Measurements from ENCODE around the gene EMCN.
"Not testable (repeated sequence)": the region's sequence is repeated elsewhere in the genome, so short reads cannot be mapped to it uniquely, and the experiment has no call there.

EMCN gene

DNA sequence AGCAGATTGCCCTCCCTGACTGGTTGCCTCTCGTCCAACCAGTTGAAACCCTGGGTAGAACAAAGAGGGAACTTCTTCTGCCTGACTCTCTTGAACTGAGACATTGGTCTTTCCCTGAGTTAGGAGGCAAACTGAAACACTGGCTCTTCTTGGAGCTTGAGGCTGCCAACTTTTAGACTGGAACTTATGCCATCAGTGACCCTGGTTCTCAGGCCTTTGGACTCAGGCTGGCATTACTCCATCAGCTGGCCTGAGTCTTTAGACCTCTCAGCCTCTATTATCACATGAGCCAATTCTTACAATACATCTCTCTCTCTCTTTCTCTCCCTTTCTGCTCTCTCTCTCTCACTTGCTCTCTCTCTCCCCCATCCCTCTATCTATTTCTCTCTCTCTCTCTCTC is 86.4 kb downstream of the EMCN start:
- Mint-ChIP-seq H3K9me3 (no peaks in the 10 kb centered on the region), H3K4me3 (no peak overlapping the region), H3K27me3 (no peaks in the 10 kb centered on the region), H3K27ac (no peak overlapping the region), H3K4me1 (no peaks in the 10 kb centered on the region), H3K36me3 (no peaks in the 10 kb centered on the region)
- ATAC-seq = no peak

DNA sequence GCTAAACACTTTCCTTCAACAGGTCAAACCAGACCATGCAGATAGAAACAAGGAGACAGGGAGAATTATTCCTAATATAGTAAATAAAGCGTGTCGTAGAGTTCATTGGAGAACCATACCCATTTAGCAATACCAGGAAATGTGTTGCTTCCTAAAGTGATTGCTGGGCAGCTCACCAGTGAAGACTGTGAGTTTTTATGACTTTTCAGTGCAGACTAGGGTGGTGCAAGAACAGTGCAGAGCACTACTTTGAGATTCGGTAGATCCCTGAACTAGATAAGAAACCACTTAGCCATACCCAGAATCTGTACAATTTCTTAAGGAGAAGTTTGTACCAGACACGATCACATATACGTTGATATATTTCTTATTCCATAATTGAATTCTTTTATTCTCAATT is 87.4 kb downstream of the EMCN start:
- Mint-ChIP-seq H3K27ac (no peak overlapping the region), H3K4me1 (no peaks in the 10 kb centered on the region)
- no peak for ATAC-seq

DNA sequence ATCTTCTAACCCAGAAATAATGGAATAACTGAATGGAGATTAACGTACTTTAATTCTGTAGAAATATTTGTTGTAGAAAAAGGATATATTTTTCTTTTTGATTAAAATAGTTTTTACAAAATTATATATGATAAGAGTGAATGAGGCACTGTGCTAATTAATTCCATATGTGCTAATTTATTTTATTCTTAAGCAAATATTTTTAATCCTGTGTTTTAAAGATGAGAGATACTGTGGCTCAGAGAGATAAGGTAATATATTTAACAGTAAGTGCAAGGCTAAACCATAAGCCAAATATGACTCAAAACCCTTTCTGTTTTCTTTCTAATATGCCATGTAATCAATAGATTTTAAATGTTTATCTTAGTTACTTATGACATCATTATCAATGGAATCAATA is 88.2 kb downstream of the EMCN start:
- no peaks in the 10 kb centered on the region for H3K4me1 Mint-ChIP-seq
- no peak overlapping the region for H3K27ac Mint-ChIP-seq
- H3K9me3 Mint-ChIP-seq = no peaks in the 10 kb centered on the region
- H3K36me3 Mint-ChIP-seq = no peaks in the 10 kb centered on the region
- H3K4me3 Mint-ChIP-seq = no peak overlapping the region
- no peaks in the 10 kb centered on the region for H3K27me3 Mint-ChIP-seq
- ATAC-seq = no peak

More for the DNA sequence above, 87.4 kb downstream of the EMCN start:
- Mint-ChIP-seq H3K27me3 (no peaks in the 10 kb centered on the region), H3K36me3 (no peaks in the 10 kb centered on the region), H3K9me3 (no peaks in the 10 kb centered on the region), H3K4me3 (no peak overlapping the region)

DNA sequence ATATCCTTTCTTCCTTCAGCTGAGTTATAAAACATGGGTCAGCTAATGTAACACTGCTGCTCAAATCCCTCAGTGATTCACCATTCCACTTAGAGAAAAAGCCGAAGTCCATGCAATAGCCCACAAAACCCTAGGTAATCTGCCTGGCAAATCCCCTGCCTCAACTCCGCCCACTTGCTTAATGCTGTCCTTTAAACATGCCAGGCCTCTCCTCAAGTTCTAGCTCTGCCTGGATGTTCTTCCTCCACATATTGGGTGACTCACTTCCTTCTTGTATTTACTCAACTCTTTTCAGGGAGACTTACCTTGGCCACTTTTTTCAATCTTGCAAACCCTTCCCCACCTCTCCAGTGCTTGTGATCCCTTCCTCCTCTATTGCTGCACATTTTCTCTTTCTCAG is 89.8 kb downstream of the EMCN start:
- no peak overlapping the region for H3K27ac Mint-ChIP-seq
- no peaks in the 10 kb centered on the region for H3K27me3 Mint-ChIP-seq
- H3K4me1 Mint-ChIP-seq = no peaks in the 10 kb centered on the region
- ATAC-seq = no peak
- H3K36me3 Mint-ChIP-seq = no peaks in the 10 kb centered on the region
- H3K9me3 Mint-ChIP-seq = no peaks in the 10 kb centered on the region
- no peak overlapping the region for H3K4me3 Mint-ChIP-seq

DNA sequence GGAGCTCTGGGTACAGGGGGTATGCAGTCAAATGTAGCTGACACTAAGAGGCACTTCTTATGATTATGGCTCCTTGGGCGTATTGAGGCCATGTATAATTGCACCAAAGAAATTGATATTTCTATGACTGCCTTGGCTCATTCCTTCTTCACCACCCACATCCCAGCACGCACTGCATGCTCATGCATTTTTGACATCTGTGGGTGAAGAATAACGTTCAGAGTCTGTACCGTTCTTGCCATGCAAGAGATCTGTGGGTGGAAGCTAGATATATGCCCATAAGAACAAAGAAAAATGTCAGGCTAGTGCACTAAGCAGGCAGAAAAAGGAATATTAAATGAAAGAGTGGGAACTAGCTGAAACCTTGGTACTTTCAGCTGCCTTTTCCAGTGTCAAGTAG is 93.4 kb downstream of the EMCN start:
- ATAC-seq = no peak
- Mint-ChIP-seq H3K36me3 (no peaks in the 10 kb centered on the region), H3K4me1 (no peaks in the 10 kb centered on the region), H3K9me3 (no peaks in the 10 kb centered on the region), H3K4me3 (no peak overlapping the region), H3K27me3 (no peaks in the 10 kb centered on the region), H3K27ac (no peak overlapping the region)

DNA sequence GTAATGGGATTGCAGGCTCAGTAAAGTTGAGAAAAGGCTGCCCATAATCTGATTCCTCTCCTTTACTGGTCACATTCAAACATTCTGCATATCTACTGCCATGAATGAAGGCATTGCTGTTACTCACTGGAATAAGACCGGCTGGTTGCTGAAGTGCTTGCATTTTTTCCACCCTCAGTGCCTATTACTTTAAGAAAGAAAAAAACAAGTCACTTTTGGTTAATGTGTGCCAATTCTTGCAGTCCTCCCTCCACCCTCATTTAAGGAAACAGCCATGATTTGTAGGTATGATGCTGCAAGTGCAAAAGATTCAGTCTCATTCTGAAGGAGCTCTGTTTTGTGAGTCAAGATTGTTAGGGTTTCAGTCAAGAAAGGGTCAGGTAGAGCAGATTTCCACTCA is 94.9 kb downstream of the EMCN start:
- peaks cover 11% of the 10 kb centered on the region for H3K27me3 Mint-ChIP-seq
- no peaks in the 10 kb centered on the region for H3K36me3 Mint-ChIP-seq
- no peaks in the 10 kb centered on the region for H3K9me3 Mint-ChIP-seq
- H3K4me1 Mint-ChIP-seq = no peaks in the 10 kb centered on the region
- H3K4me3 Mint-ChIP-seq = no peak overlapping the region
- no peak for ATAC-seq
- no peak overlapping the region for H3K27ac Mint-ChIP-seq

DNA sequence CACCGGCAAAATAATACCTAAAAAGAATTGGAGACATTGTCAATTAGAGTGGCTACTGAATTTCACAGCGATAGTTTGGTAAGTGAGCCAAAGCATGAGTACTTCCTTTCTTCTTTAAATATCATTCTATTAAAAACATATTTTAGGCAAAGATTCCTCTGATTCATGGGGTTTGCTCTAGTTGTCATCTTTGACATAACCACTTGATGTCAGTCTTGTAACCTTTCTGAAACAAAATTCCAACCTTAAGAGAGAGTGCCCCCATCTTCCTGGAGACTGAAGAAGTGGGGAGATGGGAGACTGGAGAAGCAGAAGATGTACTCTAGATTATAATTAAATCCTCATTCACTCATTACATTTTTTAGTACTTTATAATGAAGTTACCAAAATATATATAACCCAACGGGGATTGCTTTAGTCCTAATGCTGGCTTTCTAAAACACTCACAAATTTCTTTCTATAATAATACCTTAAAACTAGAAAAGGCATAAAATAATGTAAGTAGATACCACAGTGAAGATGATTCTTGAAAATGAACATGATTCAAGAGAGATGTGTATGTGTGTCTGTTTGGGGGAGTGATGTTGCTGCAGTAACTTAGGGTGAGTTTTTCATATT is 96.4 kb downstream of the EMCN start:
- H3K4me1 Mint-ChIP-seq = no peaks in the 10 kb centered on the region
- H3K27ac Mint-ChIP-seq = no peak overlapping the region
- no peak overlapping the region for H3K4me3 Mint-ChIP-seq
- H3K9me3 Mint-ChIP-seq = no peaks in the 10 kb centered on the region
- H3K27me3 Mint-ChIP-seq = peaks cover 11% of the 10 kb centered on the region
- ATAC-seq = no peak
- no peaks in the 10 kb centered on the region for H3K36me3 Mint-ChIP-seq

DNA sequence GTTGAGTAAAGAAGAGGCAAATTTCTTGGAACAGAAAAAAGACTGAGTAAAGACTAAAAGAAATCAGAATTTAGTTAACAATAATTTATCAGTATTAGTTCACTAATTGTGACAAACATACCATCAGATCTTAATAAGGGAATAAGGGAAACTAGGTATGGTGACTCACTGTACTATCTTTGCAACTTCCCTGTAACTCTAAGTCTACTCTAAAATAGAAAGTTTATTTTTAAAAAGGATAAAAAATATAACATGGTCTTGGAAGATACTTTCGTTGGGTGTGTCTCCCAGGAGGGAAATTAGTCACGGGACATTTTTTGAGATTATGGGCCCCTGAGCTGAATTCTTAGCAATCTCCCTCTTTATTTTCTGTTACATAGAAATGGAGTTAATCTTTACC is 97.3 kb downstream of the EMCN start:
- H3K36me3 Mint-ChIP-seq = no peaks in the 10 kb centered on the region
- H3K4me1 Mint-ChIP-seq = no peaks in the 10 kb centered on the region
- no peaks in the 10 kb centered on the region for H3K9me3 Mint-ChIP-seq
- no peak for ATAC-seq
- no peak overlapping the region for H3K27ac Mint-ChIP-seq
- peaks cover 11% of the 10 kb centered on the region for H3K27me3 Mint-ChIP-seq
- no peak overlapping the region for H3K4me3 Mint-ChIP-seq

DNA sequence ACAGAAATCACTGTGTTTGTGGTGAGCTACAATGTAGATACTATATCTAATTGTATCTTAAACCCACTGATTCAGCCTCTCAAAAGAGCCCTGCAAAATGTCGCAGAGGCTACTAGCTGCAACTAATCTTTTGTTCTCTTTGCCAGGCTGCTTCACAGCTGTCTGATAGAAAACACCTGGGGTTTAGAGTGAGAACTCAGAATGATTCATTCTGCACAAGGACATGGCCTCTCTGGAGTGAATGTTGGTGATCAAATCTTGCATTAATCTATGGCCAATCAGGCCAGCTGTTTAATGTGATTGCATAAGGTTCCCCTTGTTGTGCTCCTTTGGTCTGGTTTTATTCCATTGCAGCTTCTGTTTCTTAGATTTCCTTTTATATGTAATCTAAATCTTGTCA is 100.3 kb downstream of the EMCN start:
- H3K27me3 Mint-ChIP-seq = peaks cover 11% of the 10 kb centered on the region
- no peak overlapping the region for H3K27ac Mint-ChIP-seq
- no peak overlapping the region for H3K4me3 Mint-ChIP-seq
- ATAC-seq = no peak
- H3K36me3 Mint-ChIP-seq = no peaks in the 10 kb centered on the region
- H3K9me3 Mint-ChIP-seq = no peaks in the 10 kb centered on the region
- H3K4me1 Mint-ChIP-seq = no peaks in the 10 kb centered on the region

DNA sequence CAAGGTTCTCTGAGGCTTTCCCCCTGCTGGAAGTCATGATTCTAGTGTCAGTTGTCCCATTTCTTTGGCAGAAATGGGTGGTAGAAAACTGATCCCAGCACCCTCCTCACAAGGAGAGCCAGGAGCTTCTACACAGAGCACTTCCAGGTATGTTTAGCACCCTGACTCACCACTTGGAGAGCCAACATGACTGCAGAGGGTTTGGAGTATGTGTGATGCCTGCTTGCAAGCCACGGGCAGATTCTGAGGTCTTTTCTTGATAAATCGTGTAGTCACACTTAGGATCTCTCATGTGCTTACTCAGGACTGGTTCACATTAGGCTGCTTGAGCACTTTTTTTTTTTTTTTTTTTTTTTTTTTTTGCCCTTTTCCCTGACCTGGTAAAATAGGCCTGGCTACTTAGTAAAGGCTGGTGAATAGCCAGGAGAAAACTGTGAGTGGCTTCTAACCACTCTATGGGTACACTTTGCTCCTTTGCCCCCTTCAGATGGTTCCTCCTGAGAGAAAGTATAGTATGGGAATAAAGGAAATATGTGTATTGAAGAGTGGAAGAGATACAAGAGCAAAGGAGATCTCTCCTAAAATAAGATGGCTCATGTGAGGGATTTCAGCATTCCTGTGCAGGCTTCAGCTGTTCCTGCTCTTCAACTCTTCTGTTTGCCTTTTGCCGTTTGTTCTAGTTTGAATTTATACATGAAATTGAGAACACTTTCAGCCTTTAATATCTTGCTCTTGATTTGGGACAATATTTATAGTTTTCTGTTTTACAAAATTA is 103.6 kb downstream of the EMCN start:
- ATAC-seq = no peak
- Mint-ChIP-seq H3K36me3 (no peaks in the 10 kb centered on the region), H3K27ac (no peak overlapping the region), H3K27me3 (peaks cover 19% of the 10 kb centered on the region), H3K4me1 (no peaks in the 10 kb centered on the region), H3K9me3 (no peaks in the 10 kb centered on the region), H3K4me3 (no peak overlapping the region)

DNA sequence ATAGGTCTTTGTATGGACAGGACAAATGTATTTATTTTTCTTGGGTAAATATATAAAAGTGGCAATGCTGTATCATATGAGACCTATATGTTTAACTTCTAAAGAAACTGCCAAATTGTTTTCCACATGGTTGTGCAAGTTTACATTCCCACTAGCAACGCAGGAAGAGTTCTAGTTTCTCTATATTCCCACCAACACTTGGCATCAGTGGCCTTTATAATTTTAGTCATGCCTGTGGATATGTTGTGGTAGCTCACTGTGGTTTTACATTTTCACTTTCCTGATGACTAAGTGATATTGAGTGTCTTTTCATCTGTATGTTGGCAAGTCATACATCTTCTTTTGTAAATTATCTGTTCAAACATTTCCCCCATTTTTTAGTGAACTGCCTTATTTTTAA is 126.0 kb downstream of the EMCN start:
- Mint-ChIP-seq H3K4me3 (no peak overlapping the region), H3K27ac (no peak overlapping the region), H3K4me1 (no peaks in the 10 kb centered on the region), H3K9me3 (no peaks in the 10 kb centered on the region), H3K36me3 (no peaks in the 10 kb centered on the region), H3K27me3 (no peaks in the 10 kb centered on the region)
- ATAC-seq = no peak

DNA sequence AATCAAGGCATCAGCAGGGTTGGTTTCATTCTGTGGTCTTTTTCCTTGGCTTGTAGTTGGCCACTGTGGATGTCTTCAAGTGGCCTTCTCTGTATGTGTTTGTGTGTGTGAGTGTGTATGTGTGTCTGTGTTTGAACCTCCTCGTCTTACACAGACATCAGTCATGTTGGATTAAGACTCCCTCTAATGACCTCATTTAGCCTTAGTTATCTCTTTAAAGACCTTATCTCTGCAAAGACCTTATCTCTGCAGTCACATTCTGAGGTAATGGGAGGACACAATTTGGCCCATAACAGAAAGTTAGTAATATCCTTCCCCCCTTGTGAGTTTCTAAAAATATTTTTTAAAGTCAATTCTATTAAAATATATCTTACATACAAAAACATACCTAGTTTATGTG is 126.7 kb downstream of the EMCN start:
- no peak for ATAC-seq
- Mint-ChIP-seq H3K27ac (no peak overlapping the region), H3K9me3 (no peaks in the 10 kb centered on the region), H3K4me1 (no peaks in the 10 kb centered on the region), H3K27me3 (no peaks in the 10 kb centered on the region), H3K4me3 (no peak overlapping the region), H3K36me3 (no peaks in the 10 kb centered on the region)

DNA sequence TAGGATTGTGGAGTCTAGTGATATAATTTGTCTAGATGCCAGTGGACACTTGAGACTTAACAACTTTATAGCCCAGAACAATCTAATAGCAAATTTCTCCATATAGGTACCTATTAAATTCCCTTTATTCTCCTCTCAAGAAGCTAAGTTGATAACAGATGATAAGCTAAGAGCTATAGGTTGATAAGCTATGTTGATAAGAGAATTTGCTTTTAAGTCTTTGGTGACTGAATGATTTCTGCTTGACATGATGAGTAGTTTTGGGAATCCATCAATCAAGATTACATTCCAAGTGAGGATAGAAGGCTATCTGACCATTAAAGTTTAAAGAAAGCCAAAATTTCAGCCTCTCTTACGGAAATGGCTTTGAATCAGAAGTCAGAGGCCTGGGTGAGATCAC is 131.6 kb downstream of the EMCN start:
- Mint-ChIP-seq H3K4me3 (no peak overlapping the region), H3K4me1 (no peaks in the 10 kb centered on the region), H3K27me3 (no peaks in the 10 kb centered on the region), H3K36me3 (no peaks in the 10 kb centered on the region), H3K9me3 (peaks cover 2% of the 10 kb centered on the region), H3K27ac (no peak overlapping the region)
- no peak for ATAC-seq

DNA sequence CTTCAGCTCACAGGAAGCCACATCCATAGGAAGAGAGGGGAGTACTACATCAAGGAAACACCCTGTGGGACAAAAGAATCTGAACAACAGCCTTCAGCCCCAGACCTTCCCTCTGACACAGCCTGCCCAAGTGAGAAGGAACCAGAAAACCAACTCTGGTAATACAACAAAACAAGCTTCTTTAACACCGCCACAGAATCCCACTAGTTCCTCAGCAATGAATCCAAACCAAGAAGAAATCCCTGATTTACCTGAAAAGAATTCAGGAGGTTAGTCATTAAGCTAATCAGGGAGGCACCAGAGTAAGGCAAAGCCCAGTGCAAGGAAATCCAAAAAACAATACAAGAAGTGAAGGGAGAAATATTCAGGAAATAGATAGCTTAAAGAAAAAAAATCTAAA is 137.4 kb downstream of the EMCN start:
- H3K27me3 Mint-ChIP-seq = peaks cover 23% of the 10 kb centered on the region
- not testable (repeated sequence) for ATAC-seq, H3K36me3 Mint-ChIP-seq, H3K9me3 Mint-ChIP-seq, H3K4me3 Mint-ChIP-seq, H3K27ac Mint-ChIP-seq, H3K4me1 Mint-ChIP-seq

DNA sequence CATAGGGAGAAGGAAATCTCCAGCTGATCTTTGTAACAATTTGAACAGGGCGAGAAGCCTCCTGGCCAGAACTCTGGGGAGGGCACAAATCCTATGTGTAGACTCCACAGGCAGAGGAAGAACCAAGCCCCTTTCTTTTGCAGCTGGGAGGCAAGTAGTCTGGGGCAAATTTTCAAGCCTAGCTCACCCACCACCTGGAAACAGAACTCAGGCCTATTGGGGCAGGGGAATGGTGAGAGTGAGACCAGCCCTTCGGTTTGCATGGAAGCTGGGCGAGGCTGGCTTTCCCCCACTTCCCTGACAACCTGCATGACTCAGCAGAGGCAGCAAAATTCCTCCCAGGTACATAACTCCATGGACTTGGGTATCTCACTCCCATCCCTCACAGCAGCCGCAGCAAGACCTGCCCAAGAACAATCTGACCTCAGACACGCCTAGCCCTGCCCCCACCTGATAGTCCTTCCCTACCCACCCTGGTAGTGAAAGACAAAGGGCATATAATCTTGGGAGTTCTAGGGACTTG is 138.2 kb downstream of the EMCN start:
- no peak overlapping the region for H3K27ac Mint-ChIP-seq
- H3K4me3 Mint-ChIP-seq = no peak overlapping the region
- no peaks in the 10 kb centered on the region for H3K4me1 Mint-ChIP-seq
- no peaks in the 10 kb centered on the region for H3K36me3 Mint-ChIP-seq
- H3K9me3 Mint-ChIP-seq = peaks cover 2% of the 10 kb centered on the region
- peaks cover 23% of the 10 kb centered on the region for H3K27me3 Mint-ChIP-seq
- ATAC-seq = no peak

DNA sequence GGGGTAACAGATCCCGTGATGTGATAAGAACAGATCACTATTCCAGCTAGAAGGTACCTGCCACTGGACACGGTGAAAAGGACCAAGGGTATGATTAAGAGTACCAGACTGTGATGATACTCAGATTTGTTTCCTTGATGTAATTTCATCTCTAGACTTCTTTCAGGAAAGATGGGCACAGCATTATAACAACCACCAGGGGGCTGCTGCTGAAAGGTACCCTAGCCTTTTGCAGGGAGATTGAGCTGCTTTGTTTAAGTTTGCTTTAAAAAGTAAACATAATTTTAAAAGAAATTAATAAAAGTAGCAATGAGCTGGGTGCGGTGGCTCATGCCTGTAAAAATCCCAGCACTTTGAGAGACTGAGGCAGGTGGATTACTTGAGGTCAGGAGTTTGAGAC is 145.4 kb downstream of the EMCN start:
- no peak overlapping the region for H3K4me3 Mint-ChIP-seq

More for the DNA sequence above, 145.4 kb downstream of the EMCN start:
- H3K27me3 Mint-ChIP-seq = no peaks in the 10 kb centered on the region
- no peak overlapping the region for H3K27ac Mint-ChIP-seq
- ATAC-seq = no peak
- no peaks in the 10 kb centered on the region for H3K36me3 Mint-ChIP-seq
- no peaks in the 10 kb centered on the region for H3K9me3 Mint-ChIP-seq
- H3K4me1 Mint-ChIP-seq = no peaks in the 10 kb centered on the region
